IMR-90 (cell line): ENCODE results near the gene INTS11. TPM values are rescaled to one million over a fixed set of nuclear protein-coding genes. Genes with fewer than 3 reads are reported as not detected.
A peak's percentile ranks its signal among the peaks of the same experiment; 100 is the strongest.

Experiments
- ATAC-seq: fragments of 200-7000 bp; cut with Tn5 transposase; 2 replicates; pipeline ENCODE4 v1.9.1; 2020; ENCODE audit warnings: low read depth, mild to moderate bottlenecking, moderate library complexity
- BruUV-seq: library from RNA; stranded (reverse); fragments of 400-500 nt; replicated peaks from 2 replicates; lab custom pipeline; 2021; lab: Mats Ljungman, UMichigan
- CTCF ChIA-PET: fragments of 300-600 bp; formaldehyde crosslinking; extraction: SDS; loops from one replicate; lab custom pipeline; 2021; ENCODE audit warnings: antibody characterized with exemption; lab: Yijun Ruan, JAX
- POLR2A ChIA-PET: fragments of 300-600 bp; sonication (Branson Sonifier 250); formaldehyde crosslinking; loops from one replicate; lab custom pipeline; 2022; ENCODE audit warnings: antibody characterized with exemption; ENCODE audit not compliant: unreplicated experiment; lab: Charles Lee
- DNase-seq: peaks from one replicate; pipeline ENCODE4 v3.0.0; 2013
- H2AFZ ChIP-seq: replicated peaks from 2 replicates; pipeline ENCODE3; 2013; ENCODE audit warnings: low read length, mild to moderate bottlenecking; ENCODE audit not compliant: poor library complexity
- H2AK5ac ChIP-seq: 2 replicates; pipeline ENCODE4 v1.6.1; 2013; ENCODE audit warnings: low read depth, low read length, inconsistent platforms
- H2AK9ac ChIP-seq: replicated peaks from 2 replicates; pipeline ENCODE3; 2013; ENCODE audit warnings: mild to moderate bottlenecking, low read depth, low read length, moderate library complexity; ENCODE audit not compliant: poor library complexity
- H2BK120ac ChIP-seq: 2 replicates; pipeline ENCODE4 v1.6.1; 2013; ENCODE audit warnings: low read depth, low read length, inconsistent platforms
- H2BK15ac ChIP-seq: 3 replicates; pipeline ENCODE4 v1.6.1; 2013; ENCODE audit warnings: low read depth, low read length, inconsistent platforms
- H2BK20ac ChIP-seq: 2 replicates; pipeline ENCODE4 v1.6.1; 2013; ENCODE audit warnings: low read depth, mild to moderate bottlenecking, inconsistent platforms, low read length, moderate library complexity
- H2BK5ac ChIP-seq: 2 replicates; pipeline ENCODE4 v1.6.1; 2013; ENCODE audit warnings: mild to moderate bottlenecking, low read depth, low read length, inconsistent platforms; ENCODE audit not compliant: poor library complexity, severe bottlenecking
- H3K14ac ChIP-seq: replicated peaks from 2 replicates; pipeline ENCODE4 v1.6.1; 2013; ENCODE audit warnings: low read depth, low read length, inconsistent platforms
- H3K18ac ChIP-seq: 2 replicates; pipeline ENCODE4 v1.6.1; 2013; ENCODE audit warnings: low read depth, low read length, control low read depth
- H3K23ac ChIP-seq: 2 replicates; pipeline ENCODE4 v1.6.1; 2013; ENCODE audit warnings: low read depth, low read length, inconsistent platforms
- H3K27ac ChIP-seq: 2 replicates; pipeline ENCODE4 v1.5.1; 2013; ENCODE audit warnings: mild to moderate bottlenecking, control low read depth, low read length; ENCODE audit not compliant: insufficient read depth
- H3K27me3 ChIP-seq: 2 replicates; pipeline ENCODE4 v1.6.1; 2013; ENCODE audit warnings: low read length; ENCODE audit not compliant: control insufficient read depth, insufficient read depth
- H3K36me3 ChIP-seq: 2 replicates; pipeline ENCODE4 v1.6.1; 2013; ENCODE audit warnings: low read length, mixed read lengths; ENCODE audit not compliant: control insufficient read depth, insufficient read depth
- H3K4ac ChIP-seq: 2 replicates; pipeline ENCODE4 v1.6.1; 2013; ENCODE audit warnings: low read depth, low read length, inconsistent platforms
- H3K4me1 ChIP-seq: 2 replicates; pipeline ENCODE4 v1.6.1; 2013; ENCODE audit warnings: low read length, mixed read lengths; ENCODE audit not compliant: control insufficient read depth, insufficient read depth
- H3K4me2 ChIP-seq: 2 replicates; pipeline ENCODE4 v1.6.1; 2013; ENCODE audit warnings: low read depth, mild to moderate bottlenecking, control low read depth, low read length, moderate library complexity
- H3K4me3 ChIP-seq: 2 replicates; pipeline ENCODE4 v1.5.1; 2013; ENCODE audit warnings: low read depth, mild to moderate bottlenecking, control low read depth, low read length, moderate library complexity; ENCODE audit not compliant: insufficient read depth
- H3K56ac ChIP-seq: 2 replicates; pipeline ENCODE4 v1.6.1; 2013; ENCODE audit warnings: low read length, inconsistent platforms; ENCODE audit not compliant: insufficient read depth; ENCODE audit errors: extremely low read depth
- H3K79me1 ChIP-seq, 2 experiments: 2 replicates each; pipeline ENCODE4 v1.6.1; 2013; ENCODE audit warnings: low read length in 2 of 2, inconsistent platforms in 1 of 2, low read depth in 1 of 2
- H3K9ac ChIP-seq: 2 replicates; pipeline ENCODE4 v1.6.1; 2013; ENCODE audit warnings: low read depth, low read length, control low read depth
- H3K9me1 ChIP-seq: 2 replicates; pipeline ENCODE4 v1.6.1; 2013; ENCODE audit warnings: low read length, inconsistent platforms; ENCODE audit not compliant: insufficient read depth
- H3K9me3 ChIP-seq: 2 replicates; pipeline ENCODE4 v1.6.1; 2013; ENCODE audit warnings: low read length; ENCODE audit not compliant: control insufficient read depth, insufficient read depth
- H4K20me1 ChIP-seq: 2 replicates; pipeline ENCODE4 v1.6.1; 2013; ENCODE audit warnings: low read length, inconsistent platforms; ENCODE audit not compliant: insufficient read depth
- H4K5ac ChIP-seq: 2 replicates; pipeline ENCODE4 v1.6.1; 2013; ENCODE audit warnings: mild to moderate bottlenecking, low read depth, low read length, control low read depth
- H4K8ac ChIP-seq, 2 experiments: 2 replicates each; pipeline ENCODE4 v1.6.1; 2013; ENCODE audit warnings: low read depth in 2 of 2, low read length in 2 of 2, control low read depth in 1 of 2, inconsistent platforms in 1 of 2
- H4K91ac ChIP-seq: 2 replicates; pipeline ENCODE4 v1.6.1; 2013; ENCODE audit warnings: low read depth, low read length, inconsistent platforms; ENCODE audit not compliant: insufficient read depth
- BHLHE40 ChIP-seq: fragments of 150-350 bp; IDR thresholded peaks from 2 replicates; pipeline ENCODE4 v1.6.1; 2016; ENCODE audit warnings: mild to moderate bottlenecking, low read depth, low read length
- FOS ChIP-seq: fragments of 150-350 bp; IDR thresholded peaks from 2 replicates; pipeline ENCODE4 v1.6.1; 2016; ENCODE audit warnings: low read depth, low read length
- MAFK ChIP-seq: IDR thresholded peaks from 2 replicates; pipeline ENCODE4 v1.6.1; 2012; ENCODE audit warnings: low read depth, low read length, improper control_type of control experiment
- MXI1 ChIP-seq: IDR thresholded peaks from 2 replicates; pipeline ENCODE4 v1.6.1; 2012; ENCODE audit warnings: low read depth, mild to moderate bottlenecking, low read length, moderate library complexity, borderline replicate concordance
- NFE2L2 ChIP-seq: fragments of 150-350 bp; IDR thresholded peaks from 2 replicates; pipeline ENCODE4 v1.6.1; 2016; ENCODE audit warnings: low read depth, mild to moderate bottlenecking, low read length
- POLR2A ChIP-seq: IDR thresholded peaks from 2 replicates; pipeline ENCODE4 v1.6.1; 2012; ENCODE audit warnings: mild to moderate bottlenecking, low read depth, low read length
- RFX5 ChIP-seq: IDR thresholded peaks from 2 replicates; pipeline ENCODE4 v1.8.0; 2012; ENCODE audit warnings: low read depth, mild to moderate bottlenecking, low read length, moderate library complexity
- WGBS, 2 experiments: methylation state at CpG; one replicate each; pipeline versions ENCODE4 v1.1.5 to v1.1.7; 2013; ENCODE audit warnings: missing lambda C conversion rate in 2 of 2; ENCODE audit not compliant: insufficient read length in 1 of 2; ENCODE audit errors: extremely low coverage in 2 of 2; 5-methylcytosine and 5-hydroxymethylcytosine counted together
- dilution Hi-C: fragments of 300-500 bp; cut with HindIII; formaldehyde crosslinking; loops from one replicate; pipeline ENCODE4 v1.14.3; 2018; ENCODE audit warnings: low sequenced_read_pairs; ENCODE audit not compliant: unreplicated experiment
- in situ Hi-C: fragments of 300-500 bp; cut with MboI; formaldehyde crosslinking; loops from 3 replicates; pipeline ENCODE4 v1.14.3; 2019; ENCODE audit warnings: low sequenced_read_pairs, inconsistent platforms, mixed read lengths
- intact Hi-C: fragments of 100-400 bp; cut with micrococcal nuclease; formaldehyde crosslinking; loops from 2 replicates; pipeline ENCODE4 v1.10.0; 2022
- polyA plus RNA-seq, 3 experiments: library from polyadenylated mRNA; depleted of rRNA; stranded (reverse); fragments of >200 nt; gene quantifications; 2 replicates each; pipeline ENCODE4 v1.2.3, GENCODE V29; 2012; ENCODE audit warnings: low replicate concordance in 1 of 3
- total RNA-seq: library from RNA; depleted of rRNA; stranded (reverse); fragments of >200 nt; gene quantifications from 2 replicates; pipeline ENCODE4 v1.2.3, GENCODE V29; 2012
- TF ChIP-seq, protein P1 (sequence below): conservative IDR thresholded peaks from 2 replicates; pipeline ENCODE4 v1.5.1; 2012; ENCODE audit warnings: mild to moderate bottlenecking, low read depth, low read length, improper control_type of control experiment

Gene INTS11
- total and polyA plus RNA-seq, 2 of the 4 experiments (the other 2 are of a cell fraction): 56.1 to 123 TPM

DNA sequence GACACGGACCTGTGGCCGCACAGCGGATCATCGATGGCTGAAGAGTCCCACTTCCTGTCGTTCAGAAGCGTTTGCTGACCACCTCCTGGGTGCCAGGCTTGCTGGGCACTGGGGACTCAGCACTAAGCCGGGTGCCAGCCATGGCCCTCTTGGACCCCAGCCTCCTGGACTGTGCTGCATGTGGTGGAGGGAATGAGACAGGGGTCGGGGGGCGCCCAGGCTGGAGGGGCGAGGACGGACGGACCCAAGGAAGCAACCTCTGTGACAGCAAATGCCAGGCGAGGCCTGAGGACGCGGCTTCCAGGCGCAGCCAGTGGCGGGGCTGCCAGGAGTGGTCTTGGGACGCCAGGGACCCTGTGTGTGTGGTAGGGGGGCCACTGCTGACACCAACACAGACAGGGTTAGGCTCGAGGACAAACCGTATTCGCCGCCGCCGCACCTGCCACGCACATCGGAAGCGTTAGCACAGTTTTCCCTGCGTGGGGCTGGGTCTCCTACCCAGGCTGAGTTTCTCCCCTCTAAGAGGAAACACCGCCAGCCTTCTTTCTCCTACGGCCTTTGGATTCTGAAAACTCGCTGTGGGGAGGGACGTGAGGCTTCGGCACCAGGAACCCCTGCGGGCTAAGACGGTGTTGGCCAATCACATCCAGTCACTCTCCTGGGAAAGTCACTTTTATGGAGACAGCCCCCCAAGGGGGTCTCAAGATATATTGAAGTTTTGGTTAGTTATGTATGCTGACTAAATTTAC, 36.9 kb upstream of the INTS11 start:
- peak overlapping the region; percentile 71 for H3K4me2 ChIP-seq
- ATAC-seq: no peak

More for the DNA sequence above, 36.9 kb upstream of the INTS11 start:
- in situ Hi-C loops: no loop called here
- intact Hi-C loops: no loop called here
- ChIA-PET CTCF (no interaction called here), POLR2A (no interaction called here)
- Histone ChIP-seq H3K4me3 (no peak overlapping the region), H4K5ac (peak overlapping the region; percentile 88), H2BK120ac (peak overlapping the region; percentile 99), H3K18ac (peak overlapping the region; percentile 92), H3K79me1 (peaks cover 4 to 22% of the 10 kb centered on the region in 2 experiments; a peak in 3 of 4 replicates), H3K36me3 (peaks cover 4% of the 10 kb centered on the region; the same call in 1 of the 2 replicates), H4K8ac (peak overlapping the region; percentile 84 to 99), H2AK9ac (peak overlapping the region; percentile 94), H3K4ac (peak overlapping the region; percentile 100), H3K27me3 (no peaks in the 10 kb centered on the region), H3K23ac (peak overlapping the region; percentile 98), H2BK15ac (peak overlapping the region; percentile 99), H4K20me1 (peaks cover 6% of the 10 kb centered on the region), H4K91ac (peak overlapping the region; percentile 99), H2BK5ac (peak overlapping the region; percentile 98), H3K9me3 (no peaks in the 10 kb centered on the region), H3K27ac (peak overlapping the region; percentile 88), H2BK20ac (peak overlapping the region; percentile 99), H2AFZ (peak overlapping the region; percentile 93), H3K14ac (peak overlapping the region; percentile 98), H3K9ac (peak overlapping the region; percentile 41), H3K9me1 (peaks cover 15% of the 10 kb centered on the region), H3K56ac (peak overlapping the region; percentile 85), H2AK5ac (peak overlapping the region; percentile 100), H3K4me1 (peaks cover 31% of the 10 kb centered on the region)
- no TSS peak for BruUV-seq
- dilution Hi-C loops: no loop called here
- 80% methylated on average over 11 of the region's 35 CpGs; no CpG with 5 or more reads in 1 of the 2 experiments for WGBS, 2 experiments
- no peak for DNase-seq
- TF ChIP-seq MAFK: no peak
- no peak for TF ChIP-seq POLR2A
- TF ChIP-seq BHLHE40: no peak
- no peak for TF ChIP-seq FOS
- TF ChIP-seq RFX5: no peak
- TF ChIP-seq NFE2L2: no peak
- TF ChIP-seq MXI1: no peak
- TF ChIP-seq, protein P1, sequence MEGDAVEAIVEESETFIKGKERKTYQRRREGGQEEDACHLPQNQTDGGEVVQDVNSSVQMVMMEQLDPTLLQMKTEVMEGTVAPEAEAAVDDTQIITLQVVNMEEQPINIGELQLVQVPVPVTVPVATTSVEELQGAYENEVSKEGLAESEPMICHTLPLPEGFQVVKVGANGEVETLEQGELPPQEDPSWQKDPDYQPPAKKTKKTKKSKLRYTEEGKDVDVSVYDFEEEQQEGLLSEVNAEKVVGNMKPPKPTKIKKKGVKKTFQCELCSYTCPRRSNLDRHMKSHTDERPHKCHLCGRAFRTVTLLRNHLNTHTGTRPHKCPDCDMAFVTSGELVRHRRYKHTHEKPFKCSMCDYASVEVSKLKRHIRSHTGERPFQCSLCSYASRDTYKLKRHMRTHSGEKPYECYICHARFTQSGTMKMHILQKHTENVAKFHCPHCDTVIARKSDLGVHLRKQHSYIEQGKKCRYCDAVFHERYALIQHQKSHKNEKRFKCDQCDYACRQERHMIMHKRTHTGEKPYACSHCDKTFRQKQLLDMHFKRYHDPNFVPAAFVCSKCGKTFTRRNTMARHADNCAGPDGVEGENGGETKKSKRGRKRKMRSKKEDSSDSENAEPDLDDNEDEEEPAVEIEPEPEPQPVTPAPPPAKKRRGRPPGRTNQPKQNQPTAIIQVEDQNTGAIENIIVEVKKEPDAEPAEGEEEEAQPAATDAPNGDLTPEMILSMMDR: no peak
